Osteocyte (in vitro differentiated cells): Measurements from ENCODE around the gene TMEM266. TPM values are rescaled to one million over a fixed set of nuclear protein-coding genes. Genes with fewer than 3 reads are reported as not detected.

ENCODE experiments used
- DNase-seq: peaks from one replicate; pipeline ENCODE4 v3.0.0; 2021; ENCODE audit warnings: mixed read lengths; ENCODE audit not compliant: unreplicated experiment; ENCODE audit errors: extremely low spot score
- H3K27ac Mint-ChIP-seq: one replicate; pipeline ENCODE4 v1.8.0; 2021; ENCODE audit warnings: mild to moderate bottlenecking, mixed read lengths; ENCODE audit not compliant: unreplicated experiment
- H3K27me3 Mint-ChIP-seq: one replicate; pipeline ENCODE4 v1.8.0; 2021; ENCODE audit warnings: mixed read lengths; ENCODE audit not compliant: unreplicated experiment
- H3K36me3 Mint-ChIP-seq: one replicate; pipeline ENCODE4 v1.8.0; 2021; ENCODE audit warnings: mixed read lengths; ENCODE audit not compliant: unreplicated experiment
- H3K4me1 Mint-ChIP-seq: one replicate; pipeline ENCODE4 v1.8.0; 2021; ENCODE audit warnings: mixed read lengths; ENCODE audit not compliant: unreplicated experiment
- H3K4me3 Mint-ChIP-seq: one replicate; pipeline ENCODE4 v1.8.0; 2021; ENCODE audit warnings: mild to moderate bottlenecking, moderate library complexity, mixed read lengths; ENCODE audit not compliant: unreplicated experiment
- H3K9me3 Mint-ChIP-seq: one replicate; pipeline ENCODE4 v1.8.0; 2021; ENCODE audit warnings: mixed read lengths; ENCODE audit not compliant: unreplicated experiment
- total RNA-seq: library from RNA; stranded (reverse); gene quantifications from 2 replicates; pipeline ENCODE4 v1.2.1, GENCODE V29; 2021
- TF ChIP-seq, protein P1 (sequence below): fragments of 200-600 bp; sonication (generic); IDR thresholded peaks from 2 replicates; pipeline ENCODE4 v1.5.0; 2021; ENCODE audit warnings: antibody characterized with exemption, mild to moderate bottlenecking, moderate library complexity

The TMEM266 gene
- total RNA-seq, 1 donor from 2014 or later: not detected

DNA sequence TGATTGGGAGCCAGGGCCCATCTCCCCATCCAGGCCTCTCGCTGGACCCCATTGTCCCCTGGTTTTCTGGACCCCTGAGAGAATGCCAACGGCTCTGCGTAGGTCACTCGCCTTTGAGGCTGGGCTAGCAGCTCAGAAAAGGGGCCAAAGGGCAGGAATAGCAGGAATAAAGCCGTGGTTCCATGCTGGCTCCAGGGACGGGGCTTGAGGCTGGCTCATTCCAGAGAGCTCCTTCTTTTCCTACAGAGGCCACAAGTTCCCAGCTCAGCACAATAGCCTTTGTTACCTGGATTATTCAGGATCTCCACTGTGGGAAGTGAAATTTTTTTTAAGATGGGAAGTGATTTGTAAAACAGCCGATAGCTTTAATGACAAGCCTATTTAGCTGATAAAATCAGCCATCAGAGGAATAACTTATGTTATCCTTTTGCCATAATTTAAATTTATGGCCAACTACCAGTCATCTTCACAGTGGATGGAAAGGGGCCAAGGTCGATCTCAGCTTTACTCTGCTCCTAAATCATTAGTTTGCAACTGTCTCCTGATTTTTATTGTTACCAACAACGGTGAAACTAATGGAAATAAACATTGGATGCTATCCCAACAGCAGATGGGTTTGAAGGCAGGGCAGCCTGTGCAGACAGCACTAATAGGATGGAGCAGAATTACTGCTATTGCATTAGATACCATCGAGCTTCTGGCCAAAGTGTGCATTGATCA is 124.3 kb downstream of the TMEM266 start:
- Mint-ChIP-seq H3K36me3 (no peaks in the 10 kb centered on the region), H3K27ac (no peak overlapping the region), H3K9me3 (no peaks in the 10 kb centered on the region), H3K4me3 (no peak overlapping the region), H3K27me3 (peaks cover 7% of the 10 kb centered on the region), H3K4me1 (peaks cover 8% of the 10 kb centered on the region)
- no peak for DNase-seq
- TF ChIP-seq, protein P1, sequence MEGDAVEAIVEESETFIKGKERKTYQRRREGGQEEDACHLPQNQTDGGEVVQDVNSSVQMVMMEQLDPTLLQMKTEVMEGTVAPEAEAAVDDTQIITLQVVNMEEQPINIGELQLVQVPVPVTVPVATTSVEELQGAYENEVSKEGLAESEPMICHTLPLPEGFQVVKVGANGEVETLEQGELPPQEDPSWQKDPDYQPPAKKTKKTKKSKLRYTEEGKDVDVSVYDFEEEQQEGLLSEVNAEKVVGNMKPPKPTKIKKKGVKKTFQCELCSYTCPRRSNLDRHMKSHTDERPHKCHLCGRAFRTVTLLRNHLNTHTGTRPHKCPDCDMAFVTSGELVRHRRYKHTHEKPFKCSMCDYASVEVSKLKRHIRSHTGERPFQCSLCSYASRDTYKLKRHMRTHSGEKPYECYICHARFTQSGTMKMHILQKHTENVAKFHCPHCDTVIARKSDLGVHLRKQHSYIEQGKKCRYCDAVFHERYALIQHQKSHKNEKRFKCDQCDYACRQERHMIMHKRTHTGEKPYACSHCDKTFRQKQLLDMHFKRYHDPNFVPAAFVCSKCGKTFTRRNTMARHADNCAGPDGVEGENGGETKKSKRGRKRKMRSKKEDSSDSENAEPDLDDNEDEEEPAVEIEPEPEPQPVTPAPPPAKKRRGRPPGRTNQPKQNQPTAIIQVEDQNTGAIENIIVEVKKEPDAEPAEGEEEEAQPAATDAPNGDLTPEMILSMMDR: no peak

DNA sequence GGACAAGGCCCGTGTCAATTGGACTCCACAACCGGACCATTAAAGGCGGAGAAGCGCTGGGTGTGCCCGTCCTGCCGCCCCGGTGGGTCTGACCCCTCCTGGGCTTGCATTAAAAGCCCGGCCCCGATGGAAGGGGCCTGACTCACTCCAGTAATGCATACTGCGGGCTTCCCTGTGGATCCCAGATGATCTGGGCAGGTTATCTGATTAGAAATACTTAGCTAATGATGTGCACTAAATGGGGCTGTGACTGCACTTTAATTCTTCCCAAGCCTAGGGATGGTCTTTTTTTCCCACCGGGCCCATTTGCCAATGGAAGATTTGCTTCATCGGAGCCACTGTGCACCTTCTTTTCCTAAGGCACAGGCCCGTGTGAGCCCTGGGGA is 124.9 kb downstream of the TMEM266 start:
- Mint-ChIP-seq H3K27ac (no peak overlapping the region), H3K9me3 (no peaks in the 10 kb centered on the region), H3K36me3 (no peaks in the 10 kb centered on the region), H3K27me3 (peaks cover 11% of the 10 kb centered on the region), H3K4me3 (no peak overlapping the region), H3K4me1 (peaks cover 5% of the 10 kb centered on the region)
- TF ChIP-seq, protein P1: no peak
- DNase-seq: no peak

DNA sequence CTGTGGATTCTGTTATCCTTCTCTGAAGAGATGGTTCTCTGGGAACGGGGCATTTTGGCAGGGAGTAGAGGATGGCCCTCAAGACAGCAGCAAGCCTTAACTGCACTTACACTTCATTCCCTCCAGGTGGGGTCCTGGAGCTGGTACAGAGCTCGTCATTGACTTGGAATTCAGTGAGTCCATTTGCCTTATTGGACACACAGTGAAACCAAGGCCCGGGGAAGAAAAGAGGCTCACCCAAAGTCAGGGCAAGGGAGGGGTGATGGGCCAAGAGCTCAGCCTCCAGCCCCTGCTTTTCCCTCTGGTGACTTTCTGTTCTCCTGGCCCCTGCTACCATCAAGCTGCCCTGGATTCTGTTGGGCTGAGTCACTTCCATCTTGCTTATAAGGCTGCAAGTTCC is 125.9 kb downstream of the TMEM266 start:
- H3K27ac Mint-ChIP-seq: no peak overlapping the region
- no peaks in the 10 kb centered on the region for H3K36me3 Mint-ChIP-seq
- no peak overlapping the region for H3K4me3 Mint-ChIP-seq
- no peak for DNase-seq
- peaks cover 3% of the 10 kb centered on the region for H3K4me1 Mint-ChIP-seq
- TF ChIP-seq, protein P1: peak; percentile 47
- peaks cover 19% of the 10 kb centered on the region for H3K27me3 Mint-ChIP-seq
- H3K9me3 Mint-ChIP-seq: no peaks in the 10 kb centered on the region

DNA sequence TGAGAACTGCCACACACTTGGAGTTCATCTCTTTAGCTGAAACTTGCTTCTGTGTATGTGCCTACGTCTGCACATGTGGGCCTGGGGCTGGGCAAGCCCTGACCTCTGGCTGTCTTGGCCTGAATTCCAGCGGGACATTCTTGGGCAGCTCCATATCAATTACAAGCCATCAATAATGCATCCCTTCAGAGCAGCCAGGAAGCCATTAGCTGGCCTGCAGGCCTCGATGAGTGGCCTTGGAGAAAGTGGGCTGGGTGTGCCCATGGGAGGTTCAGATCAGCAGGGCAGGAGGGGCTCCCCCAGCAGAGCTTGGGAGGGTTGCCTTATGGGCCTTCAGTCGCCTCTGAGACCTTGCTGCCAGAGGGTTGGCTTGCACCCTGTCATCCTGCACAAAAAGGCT is 127.4 kb downstream of the TMEM266 start:
- no peak overlapping the region for H3K4me3 Mint-ChIP-seq
- no peaks in the 10 kb centered on the region for H3K9me3 Mint-ChIP-seq
- H3K27me3 Mint-ChIP-seq: peaks cover 19% of the 10 kb centered on the region
- DNase-seq: no peak
- H3K4me1 Mint-ChIP-seq: peaks cover 5% of the 10 kb centered on the region
- H3K36me3 Mint-ChIP-seq: no peaks in the 10 kb centered on the region
- TF ChIP-seq, protein P1: no peak
- H3K27ac Mint-ChIP-seq: no peak overlapping the region

DNA sequence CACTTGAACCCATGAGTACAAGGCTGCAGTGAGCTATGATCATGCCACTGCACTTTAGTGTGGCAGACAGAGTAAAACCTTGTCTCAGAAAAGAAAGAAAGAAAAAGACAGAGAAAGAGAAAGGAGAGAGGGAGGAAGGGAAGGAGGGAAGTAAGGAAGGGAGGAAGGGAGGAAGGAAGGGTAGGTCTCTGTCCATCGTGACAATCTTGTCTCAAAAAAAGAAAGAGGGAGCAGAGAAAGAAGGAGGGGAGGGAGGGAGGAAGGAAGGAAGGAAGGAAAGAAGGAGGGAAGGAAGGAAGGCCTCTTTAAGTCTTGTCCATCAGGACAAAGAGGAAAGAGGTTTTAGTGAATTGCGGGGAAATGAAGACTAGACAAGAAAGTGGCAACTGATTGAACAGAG is 129.3 kb downstream of the TMEM266 start:
- no peaks in the 10 kb centered on the region for H3K36me3 Mint-ChIP-seq
- H3K4me3 Mint-ChIP-seq: no peak overlapping the region
- no peaks in the 10 kb centered on the region for H3K9me3 Mint-ChIP-seq
- DNase-seq: no peak
- peaks cover 19% of the 10 kb centered on the region for H3K27me3 Mint-ChIP-seq
- no peak overlapping the region for H3K27ac Mint-ChIP-seq
- TF ChIP-seq, protein P1: no peak
- H3K4me1 Mint-ChIP-seq: peaks cover 5% of the 10 kb centered on the region
